Stomach (tissue), 4 donors: ENCODE measurements around the gene C4BPA.

Experiments used
- CTCF ChIP-seq, 7 experiments: fragments of 450-650 bp in 4 of 7; fragments of 200-600 bp in 3 of 7; sonication (generic) in 3 of 7; IDR thresholded peaks; one replicate each; pipeline ENCODE4 v1.5.1; 2016 to 2019; ENCODE audit warnings: antibody characterized with exemption in 7 of 7, control low read depth in 2 of 7, mild to moderate bottlenecking in 1 of 7
- EP300 ChIP-seq: sonication (generic); formaldehyde crosslinking; IDR thresholded peaks from one replicate; pipeline ENCODE4 v1.6.1; 2017; ENCODE audit warnings: antibody characterized with exemption

- TF ChIP-seq CTCF (IDR thresholded peaks at IDR 0.05) = no peak
- TF ChIP-seq EP300 = no peak
Measured at GRCh38 chr1:207181847-207182246, 77.8 kb downstream of the C4BPA start.
